ENCODE results near the gene HSD17B11. TPM values are rescaled to one million over a fixed set of nuclear protein-coding genes. Genes with fewer than 3 reads are reported as not detected.

HSD17B11 gene
- total RNA-seq, 1 experiment from 2014 or later: 8.8 TPM

- no peak overlapping the region for H2BK12ac ChIP-seq (ENCODE audit: insufficient read length, low read depth, low read length)
- no peak overlapping the region for H3K4me3 Mint-ChIP-seq
- no peak overlapping the region for H2BK120ac ChIP-seq (ENCODE audit: low read depth, low read length, poor library complexity, severe bottlenecking)
- no peak overlapping the region for H3K14ac ChIP-seq (ENCODE audit: insufficient read depth, low read length)
- H3K79me2 ChIP-seq (ENCODE audit: insufficient read depth, low read length): no peaks in the 10 kb centered on the region
- no peak overlapping the region for H2BK5ac ChIP-seq (ENCODE audit: insufficient read length, low read length)
- H3K23me2 ChIP-seq (ENCODE audit: insufficient read length, low read depth, low read length, poor library complexity, severe bottlenecking): no peaks in the 10 kb centered on the region
- H3K9me3 ChIP-seq (ENCODE audit: control insufficient read depth, low read depth, low read length): no peaks in the 10 kb centered on the region
- no peak for DNase-seq
- H4K8ac ChIP-seq (replicated peaks; ENCODE audit: insufficient read length, low read depth, low read length): no peak overlapping the region
- H2AK5ac ChIP-seq (ENCODE audit: insufficient read length, low read length): no peak overlapping the region
- no peak for TF ChIP-seq CTCF (conservative IDR thresholded peaks at IDR 0.05)
- no peak overlapping the region for H3T11ph ChIP-seq (ENCODE audit: low read length)
- no peak overlapping the region for H3K27ac ChIP-seq (ENCODE audit: insufficient read length, low read depth, low read length)
- H3K79me1 ChIP-seq (ENCODE audit: insufficient read depth, low read depth, low read length, poor library complexity, severe bottlenecking): no peaks in the 10 kb centered on the region
- H3K4ac ChIP-seq (ENCODE audit: low read depth, low read length): no peak overlapping the region
- H3K36me3 Mint-ChIP-seq (ENCODE audit: insufficient read depth in 1 of 3, low read depth in 3 of 3): peaks cover 26 to 48% (median 38%) of the 10 kb centered on the region in 3 experiments
- H4K20me1 ChIP-seq (ENCODE audit: control insufficient read depth, insufficient read depth, insufficient read length): no peaks in the 10 kb centered on the region
- H3K9me3 Mint-ChIP-seq: peaks cover 0 to 7% of the 10 kb centered on the region in 2 experiments; a peak in 2 of 5 replicates
- no peak overlapping the region for H3K4me2 ChIP-seq (ENCODE audit: insufficient read depth, insufficient read length, low read length)
- no peak overlapping the region for H4K5ac ChIP-seq (ENCODE audit: insufficient read length, low read depth, low read length)
- H3K23ac ChIP-seq (ENCODE audit: insufficient read length, low read depth, low read length): no peak overlapping the region
- no peak overlapping the region for H3K27ac Mint-ChIP-seq
- H3K4me1 Mint-ChIP-seq: peaks cover 0 to 8% of the 10 kb centered on the region in 2 experiments; a peak in 2 of 4 replicates
- no peak overlapping the region for H3K9ac ChIP-seq (ENCODE audit: extremely low read depth, insufficient read length, low read length)
- H3K27me3 ChIP-seq (ENCODE audit: insufficient read depth, low read length): no peaks in the 10 kb centered on the region
- no peak overlapping the region for H2BK15ac ChIP-seq (ENCODE audit: low read depth, low read length)
- H3K18ac ChIP-seq (ENCODE audit: insufficient read length, low read depth, low read length): no peak overlapping the region
- no peaks in the 10 kb centered on the region for H3K4me1 ChIP-seq (ENCODE audit: insufficient read depth, low read length)
- no peak overlapping the region for H4K91ac ChIP-seq (ENCODE audit: insufficient read length, low read depth, low read length)
- H3K56ac ChIP-seq (ENCODE audit: insufficient read length, low read depth, low read length): no peak overlapping the region
- H2AFZ ChIP-seq (ENCODE audit: low read length): no peak overlapping the region
- no peak overlapping the region for H2BK20ac ChIP-seq (ENCODE audit: low read depth, low read length, poor library complexity, severe bottlenecking)
- WGBS (ENCODE audit: extremely low coverage, insufficient read length, low lambda C conversion rate): no CpG with 5 or more reads among the region's 2 CpGs
- H3K27me3 Mint-ChIP-seq (ENCODE audit: low read depth): no peaks in the 10 kb centered on the region
Observed at GRCh38 chr4:87370068-87370467, 20.9 kb downstream of the HSD17B11 start.

Measured in H9 (cell line).